GM21447 (cell line): Measurements from ENCODE around the gene OR7G3.

ENCODE experiments used
- ATAC-seq: cut with Tn5 transposase; IDR thresholded peaks from one replicate; pipeline ENCODE4 v1.9.1; 2021; ENCODE audit not compliant: unreplicated experiment

OR7G3 gene

DNA sequence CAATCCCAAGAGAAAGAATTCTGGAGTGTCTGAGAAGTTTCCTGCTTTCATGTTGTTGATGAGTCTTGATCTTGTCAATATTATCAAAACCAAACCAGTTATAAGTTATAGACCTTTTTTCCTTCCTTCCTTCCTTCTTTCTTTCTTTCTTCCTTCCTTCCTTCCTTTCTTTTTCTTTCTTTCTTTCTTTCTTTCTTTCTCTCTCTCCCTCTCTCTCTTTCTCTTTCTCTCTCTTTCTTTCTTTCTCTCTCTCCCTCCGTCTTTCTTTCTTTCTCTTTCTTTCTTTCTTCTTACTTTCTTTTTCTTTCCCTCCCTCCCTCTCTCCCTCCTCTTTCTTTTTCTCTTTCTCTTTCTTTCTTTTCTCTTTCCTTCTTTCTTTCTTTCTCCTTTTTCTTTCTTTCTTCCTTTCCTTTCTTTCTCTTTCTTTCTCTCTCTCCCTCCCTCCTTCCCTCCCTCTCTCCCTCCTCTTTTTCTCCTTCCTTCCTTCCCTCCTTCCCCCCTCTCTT is at the start of gene OR7G3:
Gene OR7G3 (minus strand): TSS at position 51 of the 506 bp plus-strand sequence. CDS start 0 bp downstream, at position 51.
- ATAC-seq: no peak

DNA sequence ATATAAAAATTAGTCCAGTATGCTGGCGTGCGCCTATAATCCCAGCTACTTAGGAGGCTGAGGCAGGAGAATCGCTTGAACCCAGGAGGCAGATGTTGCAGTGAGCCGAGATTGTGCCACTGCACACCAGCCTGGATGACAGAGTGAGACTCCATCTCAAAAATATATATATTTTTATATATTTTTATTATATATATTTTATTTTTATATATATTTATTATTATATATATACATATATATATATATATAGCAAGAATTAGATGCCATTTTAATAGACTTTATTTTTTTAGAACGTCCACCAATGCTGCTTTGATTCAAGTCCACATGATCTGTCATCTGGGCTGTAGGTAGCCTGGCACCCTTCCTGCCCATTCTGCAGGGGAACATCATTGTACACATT is 48.6 kb upstream of the OR7G3 start:
- no peak for ATAC-seq

DNA sequence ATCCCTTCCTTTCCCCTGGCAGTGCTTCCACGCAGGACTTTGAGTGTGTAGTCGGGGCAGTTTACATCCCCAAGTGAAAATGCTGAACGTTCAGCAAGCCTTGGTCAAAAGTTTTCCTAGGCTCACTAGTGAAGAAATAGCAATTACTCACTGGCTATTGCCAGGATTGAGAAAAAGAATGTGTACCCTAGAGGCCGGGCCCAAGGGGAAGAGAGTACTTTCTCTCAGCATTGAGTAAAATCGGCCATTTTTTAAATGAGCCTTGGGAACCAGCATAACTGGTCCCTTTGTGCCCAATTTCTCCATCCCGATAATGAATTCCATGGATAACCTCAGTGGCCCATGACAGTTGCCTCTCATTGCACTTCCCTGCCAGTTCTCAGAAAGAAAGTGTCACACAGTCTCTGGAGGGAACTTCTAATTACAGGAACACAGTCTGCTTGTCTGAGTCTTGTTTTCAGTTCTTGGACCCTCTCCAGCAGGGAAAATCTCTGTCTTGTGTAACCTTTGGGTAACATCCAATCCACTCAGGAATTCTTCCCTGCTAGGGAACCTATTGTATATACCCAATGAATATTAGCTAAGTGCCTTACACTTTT is 44.7 kb upstream of the OR7G3 start:
- ATAC-seq: no peak

DNA sequence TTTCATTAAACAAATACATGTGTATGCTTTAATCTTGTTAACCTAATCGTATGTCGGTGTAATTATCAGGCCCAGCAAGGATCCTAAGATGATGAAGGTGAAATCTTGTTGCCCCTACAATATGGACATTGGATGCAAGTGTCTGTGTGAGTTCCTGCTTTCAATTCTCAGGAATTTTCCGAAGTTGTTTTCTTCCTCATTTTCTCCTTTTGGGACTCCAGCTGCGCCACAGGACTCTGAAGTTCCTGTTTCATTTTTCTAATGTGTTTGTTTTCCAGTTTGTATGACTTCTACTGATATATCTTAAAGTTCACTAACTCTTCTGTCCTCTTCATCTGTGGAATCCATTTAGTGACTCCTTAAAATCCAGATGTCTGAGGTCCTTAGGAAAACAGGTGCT is 40.1 kb upstream of the OR7G3 start:
- ATAC-seq: no peak

DNA sequence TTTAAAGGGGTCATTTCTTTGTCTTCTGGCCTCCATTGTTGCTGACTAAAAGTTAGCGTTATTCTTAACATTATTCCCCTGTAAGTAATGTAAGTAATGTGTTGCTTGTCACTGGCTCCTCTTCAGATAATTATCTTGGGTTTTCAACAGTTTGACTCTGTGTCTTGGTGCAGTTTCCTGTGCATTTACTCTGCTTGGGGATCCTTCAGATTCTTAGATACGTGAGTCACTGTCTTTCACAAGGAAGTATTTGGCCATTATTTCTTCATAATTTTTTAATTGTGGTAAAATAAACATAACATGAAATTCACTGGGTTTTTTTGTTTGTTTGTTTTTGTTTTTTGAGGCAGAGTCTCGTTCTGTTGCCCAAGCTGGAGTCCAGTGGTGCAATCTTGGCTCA is 38.5 kb upstream of the OR7G3 start:
- no peak for ATAC-seq

DNA sequence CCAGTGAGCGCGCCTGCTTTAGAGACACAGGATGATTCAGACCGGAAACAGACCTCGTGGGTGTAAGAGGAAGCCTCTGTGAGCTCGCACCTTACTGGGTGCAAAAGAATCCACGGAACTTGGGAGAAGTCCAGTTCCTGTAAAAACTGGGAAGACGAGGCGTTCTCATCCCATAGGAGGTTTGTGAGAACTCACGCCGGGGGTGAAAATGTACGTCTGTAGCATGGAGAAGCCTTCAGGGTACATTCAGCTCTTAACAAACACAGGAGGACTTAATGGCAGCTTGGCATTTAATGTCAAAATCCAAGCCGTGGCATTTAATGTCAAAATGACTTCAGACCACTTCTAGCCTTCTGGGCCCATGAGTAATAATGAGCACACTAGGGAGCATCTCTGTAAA is 34.7 kb upstream of the OR7G3 start:
- no peak for ATAC-seq

DNA sequence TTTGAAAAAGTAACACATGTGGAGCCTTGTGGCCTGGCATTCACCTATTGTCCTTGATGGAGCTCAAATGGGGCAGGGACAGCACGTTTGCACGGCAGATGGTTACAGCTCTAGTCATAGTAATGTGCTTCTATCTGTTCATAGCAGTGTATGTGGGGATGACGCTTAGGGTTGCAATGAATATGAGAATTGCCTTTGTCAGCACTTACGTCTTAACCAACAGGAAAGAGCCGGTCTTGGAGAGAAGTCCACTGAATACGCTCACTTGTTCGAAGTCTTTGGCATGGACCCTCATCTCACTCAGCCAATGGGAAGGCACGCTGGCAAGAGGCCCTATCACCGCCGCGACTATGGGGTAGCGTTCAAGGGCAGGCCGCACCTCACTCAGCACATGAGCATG is 33.1 kb upstream of the OR7G3 start:
- no peak for ATAC-seq

DNA sequence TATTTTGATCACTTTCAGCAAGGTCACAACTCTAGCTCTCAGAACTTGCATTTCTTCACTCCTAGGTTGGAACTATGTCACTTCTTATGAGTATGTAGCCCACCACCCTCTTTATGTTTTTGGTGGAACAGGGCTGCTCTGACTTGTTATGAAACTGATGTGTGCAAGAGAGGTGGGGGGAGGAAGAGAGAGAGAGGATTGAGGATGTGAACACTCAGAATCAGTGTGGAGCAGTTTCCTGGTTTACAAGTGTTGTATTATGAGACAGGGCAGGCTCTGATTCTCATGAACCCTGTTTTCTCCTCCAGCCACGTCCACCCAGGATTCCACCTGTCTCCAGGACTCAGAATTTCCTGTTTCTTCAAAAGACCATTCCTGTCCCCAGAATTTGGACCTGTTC is 29.6 kb upstream of the OR7G3 start:
- ATAC-seq: no peak

DNA sequence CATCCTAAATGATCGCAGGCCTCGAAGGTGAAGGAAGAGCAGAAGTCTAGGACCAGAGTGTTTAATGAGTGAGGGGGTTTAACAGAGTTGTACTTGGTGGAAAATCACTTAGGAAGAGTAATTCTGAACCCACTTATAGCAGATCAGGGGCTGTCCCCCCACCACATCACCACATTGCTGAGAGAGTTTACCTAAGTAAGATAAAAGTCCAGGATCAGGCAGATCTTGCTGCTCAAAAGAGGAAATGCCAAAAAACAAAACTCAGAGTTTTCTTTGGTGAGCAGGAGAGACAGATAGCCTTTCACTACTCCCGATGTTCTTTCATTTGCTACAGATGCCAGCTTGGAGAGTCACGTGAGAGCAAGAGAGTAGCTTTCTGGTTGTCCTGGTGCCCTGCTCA is 28.8 kb upstream of the OR7G3 start:
- no peak for ATAC-seq

DNA sequence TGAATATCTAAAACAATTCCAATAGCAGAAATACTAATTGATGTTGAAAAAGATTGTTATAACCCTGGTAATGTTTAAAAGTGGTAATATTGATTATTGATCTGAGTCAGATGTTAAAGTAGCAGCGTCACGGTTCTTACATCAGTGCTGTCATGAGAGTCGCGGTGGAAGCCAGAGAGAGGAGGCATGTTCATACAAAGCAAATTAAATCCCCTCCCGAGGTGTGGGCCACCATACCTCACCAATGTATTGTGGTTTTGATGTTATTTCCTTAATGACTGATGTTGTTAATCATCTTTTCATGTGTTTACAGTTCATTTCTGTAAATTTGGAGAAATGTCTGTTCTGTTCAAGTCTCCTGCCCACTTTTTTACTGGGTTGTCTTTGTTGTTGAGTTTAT is 24.6 kb upstream of the OR7G3 start:
- no peak for ATAC-seq

DNA sequence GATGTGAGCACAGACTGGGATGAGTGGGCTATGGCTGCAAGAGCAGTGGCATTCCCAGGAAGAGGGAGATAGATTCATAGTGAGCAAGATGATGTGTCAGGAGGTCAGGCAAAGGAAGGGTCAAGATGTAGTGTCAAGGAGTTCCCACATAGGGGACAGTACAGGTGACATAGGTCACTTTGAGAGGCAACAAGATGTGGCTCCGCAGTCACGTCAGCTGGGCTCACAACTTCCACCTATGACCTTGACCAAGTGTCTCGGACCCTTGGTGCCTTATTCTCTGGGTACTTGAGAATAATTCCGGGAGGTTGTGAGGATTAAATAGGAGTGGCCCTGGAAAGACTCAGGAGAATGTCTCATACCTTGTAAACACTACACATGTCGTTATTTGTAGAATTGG is 23.9 kb upstream of the OR7G3 start:
- no peak for ATAC-seq

DNA sequence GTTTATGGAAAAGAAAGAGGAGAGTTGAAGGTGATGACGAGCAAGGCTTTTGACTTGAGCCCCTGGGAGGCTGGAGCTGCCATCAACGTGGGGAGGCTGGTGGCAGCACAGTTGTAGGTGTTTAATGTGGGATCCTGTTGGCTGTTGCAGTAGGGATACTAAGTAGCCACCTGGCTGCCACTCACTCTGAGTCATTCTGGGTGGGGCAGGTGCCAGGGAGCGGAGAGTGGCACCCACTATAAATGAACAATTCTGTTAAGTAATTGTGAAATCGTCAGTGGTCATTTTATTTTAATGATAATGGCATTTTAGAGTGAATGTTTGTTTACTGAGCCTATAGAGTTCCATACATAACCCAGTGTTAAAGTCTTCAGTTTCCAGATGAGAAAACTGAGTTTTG is 23.2 kb upstream of the OR7G3 start:
- no peak for ATAC-seq

DNA sequence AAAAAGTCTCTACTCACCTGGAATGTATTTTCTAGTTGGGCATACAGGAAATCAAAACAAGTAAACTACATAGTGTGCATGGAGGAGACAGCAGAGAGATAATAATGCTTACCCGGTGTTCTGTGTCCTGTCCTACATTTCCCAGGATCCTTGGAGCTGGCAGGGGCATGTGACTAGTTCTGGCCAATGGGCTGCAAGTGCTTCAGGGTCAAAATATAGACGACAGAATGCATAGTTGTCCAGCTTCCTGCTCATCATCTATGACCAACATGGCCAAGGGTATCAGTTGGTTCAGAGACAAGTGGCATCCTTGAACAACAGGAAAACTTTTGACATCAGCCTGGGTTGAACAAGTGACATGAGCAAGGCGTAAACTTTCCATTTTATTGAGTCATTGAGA is 21.9 kb upstream of the OR7G3 start:
- ATAC-seq: no peak

DNA sequence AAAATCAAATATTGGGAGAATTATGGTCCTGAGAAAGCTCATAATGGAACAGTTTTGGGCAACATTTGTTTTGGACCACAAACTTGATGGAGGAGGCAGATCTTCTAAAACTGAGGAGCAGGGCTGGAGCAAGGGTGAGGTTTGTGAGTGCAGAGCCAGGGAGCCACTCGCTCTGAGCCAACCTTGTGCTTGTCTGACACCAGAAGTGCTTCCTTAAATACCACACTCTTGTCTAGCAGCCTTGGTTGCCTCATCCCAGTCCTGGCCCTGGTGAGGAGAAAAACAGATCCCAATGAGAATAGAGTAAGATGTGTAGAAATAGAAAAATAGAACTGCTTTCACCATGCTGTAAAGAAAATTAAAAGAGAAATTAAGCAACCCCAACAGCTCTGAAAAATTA is 20.1 kb upstream of the OR7G3 start:
- no peak for ATAC-seq

DNA sequence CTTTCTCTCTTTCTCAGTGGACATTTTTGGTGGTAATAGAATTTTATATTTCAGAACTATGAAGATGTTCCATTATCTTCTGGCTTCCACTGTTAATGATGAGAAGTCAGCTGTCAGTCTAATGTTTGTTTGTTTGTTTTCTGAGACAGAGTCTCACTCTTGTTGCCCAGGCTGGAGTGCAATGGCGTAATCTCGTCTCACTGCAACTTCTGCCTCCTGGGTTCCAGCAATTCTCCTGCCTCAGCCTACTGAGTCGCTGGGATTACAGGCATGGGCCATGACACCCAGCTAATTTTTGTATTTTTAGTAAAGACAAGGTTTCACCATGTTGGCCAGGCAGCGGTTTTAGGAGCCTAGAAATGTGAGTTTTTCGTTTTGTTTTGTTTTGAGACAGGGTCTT is 18.2 kb upstream of the OR7G3 start:
- no peak for ATAC-seq

DNA sequence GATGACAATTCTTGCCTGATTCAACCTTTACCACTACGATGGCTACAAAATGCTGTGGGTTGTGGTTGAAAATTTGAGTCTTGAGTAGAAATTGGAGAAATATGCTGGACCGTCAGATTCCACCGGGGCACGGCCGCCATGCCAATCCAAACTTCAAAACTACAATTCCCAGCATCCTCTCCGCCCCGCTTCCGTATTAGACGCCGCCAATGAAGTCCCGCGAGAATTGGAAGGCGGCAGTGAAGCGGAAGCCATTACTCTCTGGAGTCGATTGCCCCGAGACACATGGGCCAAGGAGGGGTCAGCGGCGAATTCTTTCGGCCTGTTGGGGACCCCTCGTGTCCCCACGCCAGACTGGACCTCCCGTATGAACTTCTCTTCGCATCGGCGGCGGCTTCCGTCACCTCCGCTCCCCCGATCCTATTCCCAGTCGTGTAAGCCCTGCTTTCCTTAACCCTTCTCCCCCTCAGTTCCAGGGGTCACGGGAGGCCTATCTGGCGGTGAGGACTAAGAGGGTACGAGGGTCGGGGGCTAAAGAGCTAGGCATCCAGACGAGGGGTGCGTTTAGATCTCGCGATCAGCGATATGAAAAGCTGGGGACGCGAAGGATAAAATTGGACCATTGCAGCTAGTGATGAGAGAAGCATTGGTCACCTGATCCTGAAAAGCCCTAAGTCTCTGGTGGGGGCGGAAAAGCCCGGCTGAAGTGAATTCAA is 13.6 kb upstream of the OR7G3 start, which contains the start of gene ZNF317:
Gene ZNF317 (plus strand): TSS at position 239 of the 716 bp plus-strand sequence. CDS start 15,620 bp downstream, outside the sequence.
- ATAC-seq: peak; percentile 95

DNA sequence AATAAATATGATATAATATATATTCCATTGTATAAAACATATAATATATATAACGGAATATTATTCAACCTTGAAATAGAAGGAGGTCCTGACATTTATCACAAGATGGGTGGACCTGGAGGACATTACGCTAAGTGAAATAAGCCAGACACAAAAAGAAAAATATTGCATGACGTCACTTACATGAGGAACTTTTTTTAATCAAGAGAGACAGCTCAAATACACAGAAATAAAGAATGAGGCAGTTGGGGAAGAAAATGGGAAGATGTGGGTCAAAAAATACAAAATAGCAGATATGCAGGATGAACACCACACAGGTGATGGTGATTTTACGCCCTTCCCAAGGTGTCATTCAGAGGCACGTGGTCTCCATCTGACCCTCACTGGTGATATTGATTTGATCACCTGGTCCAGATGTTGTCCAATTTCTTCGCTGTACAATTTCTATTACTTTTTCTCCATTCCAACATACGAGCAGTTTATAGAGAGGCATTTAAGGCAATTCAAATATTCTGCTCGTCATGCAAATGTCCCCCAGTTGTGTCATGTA is 12.9 kb upstream of the OR7G3 start:
- peak; percentile 22 for ATAC-seq

DNA sequence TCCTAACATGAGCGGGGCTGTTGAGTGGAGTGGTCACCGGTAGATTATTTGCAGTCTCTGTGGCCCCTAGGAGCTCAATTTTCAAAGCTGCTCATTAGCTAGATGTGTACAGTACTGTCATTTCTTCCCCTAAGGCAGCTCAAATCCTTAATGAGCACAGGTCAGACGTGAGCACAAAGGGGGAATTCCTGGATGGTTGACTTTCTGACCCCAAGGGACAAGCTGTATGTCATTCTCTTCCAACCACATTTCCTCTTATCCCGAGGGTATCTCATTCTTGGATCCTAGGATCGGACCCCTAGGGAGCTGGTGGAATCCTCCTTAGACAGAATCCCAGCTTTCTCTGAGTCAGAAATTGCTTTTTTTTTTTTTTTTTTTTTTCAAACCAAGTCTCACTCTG is 5.7 kb upstream of the OR7G3 start:
- ATAC-seq: no peak

DNA sequence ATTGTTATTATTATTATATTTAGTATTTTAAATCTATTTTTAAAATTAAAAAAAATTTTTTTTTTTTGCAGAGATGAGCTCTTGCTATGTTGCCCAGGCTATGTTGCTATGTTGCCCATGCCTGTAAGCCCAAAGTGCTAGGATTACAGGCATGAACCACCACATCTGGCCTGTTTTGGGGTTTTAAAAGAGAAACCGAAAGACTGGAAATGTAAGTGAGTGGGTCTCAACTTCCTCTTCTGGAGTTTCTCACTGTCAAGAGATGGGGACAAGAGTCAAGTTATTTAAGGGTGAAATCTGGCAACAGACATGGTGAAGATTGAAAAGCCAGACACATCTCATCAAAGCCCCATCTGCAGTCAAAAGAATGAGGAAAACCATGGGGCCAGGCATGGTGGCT is 4.2 kb upstream of the OR7G3 start:
- ATAC-seq: no peak

DNA sequence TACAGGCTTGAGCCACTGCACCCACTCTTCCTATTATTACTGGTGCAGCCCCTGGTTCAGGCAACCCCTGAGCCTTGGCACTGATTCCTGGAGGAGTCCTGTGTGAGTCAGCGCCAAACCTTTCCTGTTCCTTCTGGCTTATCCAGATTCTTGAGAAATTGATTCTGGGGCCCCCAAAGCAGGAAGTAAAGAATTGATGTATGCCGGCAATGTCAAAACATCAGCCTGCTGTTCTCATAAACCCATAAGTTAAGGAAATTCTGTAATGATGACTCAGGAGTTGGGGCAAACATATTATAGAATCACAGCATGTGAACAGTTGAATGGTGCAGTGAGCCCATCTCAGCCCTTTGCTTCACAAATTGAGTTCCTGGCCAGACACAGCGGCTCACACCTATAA is 1.4 kb upstream of the OR7G3 start:
- no peak for ATAC-seq

DNA sequence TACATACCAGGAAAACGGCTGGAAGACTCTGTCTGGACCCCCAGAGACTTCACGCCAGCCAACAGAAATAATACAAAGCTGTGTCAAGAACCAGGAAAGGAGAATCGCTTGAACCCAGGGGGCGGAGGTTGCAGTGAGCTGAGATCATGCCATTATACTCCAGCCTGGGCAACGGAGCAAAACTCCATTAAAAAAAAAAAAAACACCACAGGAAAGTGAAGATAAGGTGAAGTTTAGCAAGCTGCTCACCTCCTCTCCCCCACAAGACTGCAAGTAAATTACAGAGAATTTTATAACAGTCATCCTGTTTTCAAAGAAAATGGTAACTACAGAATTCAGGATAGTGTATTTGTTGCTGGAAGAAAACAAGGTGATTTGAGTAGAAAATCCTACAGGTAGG is 10.2 kb downstream of the OR7G3 start:
- no peak for ATAC-seq

DNA sequence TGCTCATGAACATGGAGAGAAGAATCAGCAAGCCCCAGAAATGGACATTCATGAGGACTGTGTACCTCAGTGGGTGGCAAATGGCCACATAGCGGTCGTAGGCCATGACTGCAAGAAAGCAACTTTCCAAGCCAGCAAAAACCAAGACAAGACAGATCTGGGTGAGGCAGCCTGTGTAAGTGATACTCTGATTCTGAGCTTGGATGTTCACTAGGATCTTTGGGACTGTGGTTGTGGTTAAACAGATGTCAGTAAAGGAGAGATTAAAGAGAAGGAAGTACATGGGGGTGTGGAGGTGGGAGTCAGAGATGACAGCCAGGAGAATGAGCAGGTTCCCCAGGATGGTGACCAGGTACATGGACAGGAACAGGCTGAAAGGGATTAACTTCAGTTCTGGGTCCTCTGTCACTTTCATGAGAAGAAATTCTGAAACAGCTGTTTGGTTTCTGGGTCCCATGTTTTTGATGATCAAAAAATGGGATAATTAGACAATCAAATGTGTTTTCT is 11.4 kb downstream of the OR7G3 start, which contains the start of gene OR7G1:
Gene OR7G1 (minus strand): TSS at position 457 of the 507 bp plus-strand sequence. CDS start 0 bp downstream, at position 457.
- no peak for ATAC-seq
